ENCODE data around the gene POLR1D. TPM values are rescaled to one million over a fixed set of nuclear protein-coding genes. Genes with fewer than 3 reads are reported as not detected.

The POLR1D gene
- total RNA-seq, 1 donor from 2014 or later = 73.5 TPM

DNA sequence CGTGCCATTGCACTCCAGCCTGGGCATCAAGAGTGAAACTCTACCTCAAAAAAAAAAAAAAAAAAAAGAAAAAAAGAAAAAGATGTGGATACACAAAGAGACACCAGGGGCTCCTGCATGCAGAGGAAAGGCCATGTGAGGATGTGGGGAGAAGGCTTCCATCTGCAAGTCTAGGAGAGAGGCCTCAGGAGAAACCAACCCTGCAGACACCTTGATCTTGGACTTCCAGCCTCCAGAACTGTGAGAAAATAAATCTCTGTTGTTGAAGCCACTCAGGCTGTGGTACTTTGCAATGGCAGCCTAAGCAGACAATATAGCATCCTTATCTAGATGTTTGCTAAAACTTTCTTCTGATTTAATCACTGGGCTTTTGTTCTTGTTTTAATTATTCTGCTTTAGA, 50.3 kb downstream of the POLR1D start:
- H3K4me3 ChIP-seq = no peak overlapping the region
- H3K9me3 ChIP-seq (replicated peaks) = peaks cover 8% of the 10 kb centered on the region
- DNase-seq = no peak
- no peak overlapping the region for H3K27ac ChIP-seq (replicated peaks)
- peaks cover 27% of the 10 kb centered on the region for H3K4me1 ChIP-seq
- H3K27me3 ChIP-seq (ENCODE audit: low read depth) = no peaks in the 10 kb centered on the region
- intact Hi-C loops (cut with micrococcal nuclease) = no loop called here
- TF ChIP-seq CTCF (IDR thresholded peaks at IDR 0.05; ENCODE audit: borderline replicate concordance) = no peak
- H3K36me3 ChIP-seq = no peaks in the 10 kb centered on the region

Other genes with a start within 250 kb of the POLR1D start
- gene GTF3A, start 197.3 kb upstream of the POLR1D start, total RNA-seq = 176 TPM
- gene MTIF3, start 171.3 kb upstream of the POLR1D start, total RNA-seq = 140 TPM
- gene LNX2, start 1.4 kb upstream of the POLR1D start, total RNA-seq = 11.2 TPM
- gene GSX1, start 170.6 kb downstream of the POLR1D start, total RNA-seq = not detected

Data from left ventricle myocardium inferior (tissue), 1 donor.